ENCODE measurements around the gene ISX. TPM values are rescaled to one million over a fixed set of nuclear protein-coding genes. Genes with fewer than 3 reads are reported as not detected.

ISX gene
- total RNA-seq, 1 donor from 2014 or later = not detected

Other genes starting within 250 kb of the ISX start
- gene HMGXB4, start 191.3 kb downstream of the ISX start, total RNA-seq = 10.5 TPM
- gene TOM1, start 233.7 kb downstream of the ISX start, total RNA-seq = 78.6 TPM